Measurements from ENCODE around the gene ALG12. TPM values are rescaled to one million over a fixed set of nuclear protein-coding genes. Genes with fewer than 3 reads are reported as not detected.

The ALG12 gene
- total RNA-seq, 4 donors from 2014 or later: 10.1 to 24.4 (median 18.3) TPM

- DNase-seq: peak; percentile 26
- Histone ChIP-seq H3K4me3 (peak overlapping the region in 3 of 4 donors; percentile 86 to 99 (median 97)), H3K27me3 (no peaks in the 10 kb centered on the region), H3K36me3 (peaks cover 0 to 13% (median 8%) of the 10 kb centered on the region in 4 donors), H3K4me1 (peaks cover 9 to 37% (median 31%) of the 10 kb centered on the region in 4 donors), H3K9me3 (no peaks in the 10 kb centered on the region), H3K27ac (peak overlapping the region; percentile 93 to 95 (median 94))
- in situ Hi-C loops (cut with MboI; ENCODE audit: low pct_ligation_motif_present in 1 of 4, low pct_unique_long_range_greater_than_20kb in 1 of 4, low sequenced_read_pairs in 3 of 4) (loop anchor here in 1 of 4 donors (25.0 kb wide), 1 partner anchor 97 kb away; the partner anchor contains the start of gene ZBED4), intact Hi-C loops (cut with DNase I; ENCODE audit: low total_unique reads) (loop anchor here (2.0 kb wide), 1 partner anchor 20 kb away; no protein-coding TSS in a partner anchor)
- WGBS, 2 donors (ENCODE audit: low coverage in 1 of 2): 80 to 100% methylated on average over 1 to 29 of the region's 29 CpGs
- TF ChIP-seq CTCF (IDR thresholded peaks at IDR 0.05): no peak
- TF ChIP-seq EP300 (IDR thresholded peaks at IDR 0.05; ENCODE audit: low read depth): no peak
- TF ChIP-seq POLR2A (IDR thresholded peaks at IDR 0.05): no peak
- TF ChIP-seq POLR2AphosphoS5 (IDR thresholded peaks at IDR 0.05): no peak
Observed at GRCh38 chr22:49958931-49959781, 40.9 kb upstream of the ALG12 start.

- no peaks in the 10 kb centered on the region for H3K9me3 ChIP-seq
- WGBS, 2 donors (ENCODE audit: low coverage in 1 of 2): 83 to 100% methylated on average over 1 to 16 of the region's 16 CpGs
- in situ Hi-C loops (cut with MboI; ENCODE audit: low pct_ligation_motif_present in 1 of 4, low pct_unique_long_range_greater_than_20kb in 1 of 4, low sequenced_read_pairs in 3 of 4): loop anchor here in 1 of 4 donors (25.0 kb wide), 1 partner anchor 96 kb away; the partner anchor contains the start of gene ZBED4
- DNase-seq: no peak
- intact Hi-C loops (cut with DNase I; ENCODE audit: low total_unique reads): loop anchor here (2.0 kb wide), 1 partner anchor 20 kb away; no protein-coding TSS in a partner anchor
- TF ChIP-seq POLR2AphosphoS5 (IDR thresholded peaks at IDR 0.05): no peak
- TF ChIP-seq EP300 (IDR thresholded peaks at IDR 0.05; ENCODE audit: low read depth): no peak
- TF ChIP-seq POLR2A (IDR thresholded peaks at IDR 0.05): no peak
- TF ChIP-seq CTCF (IDR thresholded peaks at IDR 0.05): no peak
- no peaks in the 10 kb centered on the region for H3K27me3 ChIP-seq
- no peak overlapping the region for H3K4me3 ChIP-seq
- peaks cover 0 to 10% (median 5%) of the 10 kb centered on the region in 4 donors for H3K36me3 ChIP-seq
- H3K4me1 ChIP-seq: peaks cover 6 to 35% (median 25%) of the 10 kb centered on the region in 4 donors
- H3K27ac ChIP-seq: peak overlapping the region in 2 of 4 donors; percentile 94 to 95
Observed at GRCh38 chr22:49958366-49958921, 40.2 kb upstream of the ALG12 start.

GRCh38 chr22:49957826-49958365, 39.7 kb upstream of the ALG12 start:
- peak; percentile 44 for DNase-seq
- Histone ChIP-seq H3K4me1 (peaks cover 11 to 35% (median 24%) of the 10 kb centered on the region in 4 donors), H3K27ac (no peak overlapping the region), H3K9me3 (no peaks in the 10 kb centered on the region), H3K27me3 (no peaks in the 10 kb centered on the region), H3K4me3 (no peak overlapping the region), H3K36me3 (peaks cover 0 to 4% (median 2%) of the 10 kb centered on the region in 4 donors)
- WGBS, 2 donors (ENCODE audit: low coverage in 1 of 2): 70 to 77% methylated on average over 2 to 12 of the region's 12 CpGs
- TF ChIP-seq POLR2A (IDR thresholded peaks at IDR 0.05): no peak
- TF ChIP-seq POLR2AphosphoS5 (IDR thresholded peaks at IDR 0.05): no peak
- no peak for TF ChIP-seq EP300 (IDR thresholded peaks at IDR 0.05; ENCODE audit: low read depth)
- no peak for TF ChIP-seq CTCF (IDR thresholded peaks at IDR 0.05)
- intact Hi-C loops (cut with DNase I; ENCODE audit: low total_unique reads): loop anchor here (2.0 kb wide), 1 partner anchor 19 kb away; no protein-coding TSS in a partner anchor
- in situ Hi-C loops (cut with MboI; ENCODE audit: low pct_ligation_motif_present in 1 of 4, low pct_unique_long_range_greater_than_20kb in 1 of 4, low sequenced_read_pairs in 3 of 4): loop anchor here in 1 of 4 donors (25.0 kb wide), 1 partner anchor 96 kb away; the partner anchor contains the start of gene ZBED4
